Adrenal gland (tissue), 5 donors: Measurements from ENCODE around the gene RALGPS1.

Experiments used
- CTCF ChIP-seq, 6 experiments: fragments of 450-650 bp in 4 of 6; fragments of 200-600 bp in 2 of 6; sonication (generic) in 1 of 6; IDR thresholded peaks; 1 replicate in 5 of 6; 2 replicates in 1 of 6; pipeline versions ENCODE4 v1.5.1 to v1.8.0; 2016 to 2021; ENCODE audit warnings: antibody characterized with exemption in 6 of 6, mild to moderate bottlenecking in 2 of 6, moderate library complexity in 1 of 6
- POLR2A ChIP-seq, 2 donors: fragments of 450-650 bp; IDR thresholded peaks; one replicate each; pipeline ENCODE4 v1.6.1; 2017; ENCODE audit warnings: antibody characterized with exemption in 2 of 2, mild to moderate bottlenecking in 2 of 2, moderate library complexity in 1 of 2
- donor health status: DM: no; HTN: no; CAD: no.

- TF ChIP-seq POLR2A (IDR thresholded peaks at IDR 0.05) (peak in 1 of 2 donors; percentile 74), CTCF (IDR thresholded peaks at IDR 0.05) (peak in 1 of 6 experiments; percentile 26)
These were observed 207.8 kb downstream of the RALGPS1 start, which contains the start of gene ANGPTL2 for GRCh38 chr9:127122176-127123063.
